Airway epithelial cell (primary cell): ENCODE measurements around the gene PTPRH. TPM values are rescaled to one million over a fixed set of nuclear protein-coding genes. Genes with fewer than 3 reads are reported as not detected.

Source experiments
- total RNA-seq: library from RNA; depleted of rRNA; stranded (reverse); fragments of >200 nt; gene quantifications from 2 replicates; pipeline ENCODE4 v1.2.3, GENCODE V29; 2015

PTPRH gene, protein sequence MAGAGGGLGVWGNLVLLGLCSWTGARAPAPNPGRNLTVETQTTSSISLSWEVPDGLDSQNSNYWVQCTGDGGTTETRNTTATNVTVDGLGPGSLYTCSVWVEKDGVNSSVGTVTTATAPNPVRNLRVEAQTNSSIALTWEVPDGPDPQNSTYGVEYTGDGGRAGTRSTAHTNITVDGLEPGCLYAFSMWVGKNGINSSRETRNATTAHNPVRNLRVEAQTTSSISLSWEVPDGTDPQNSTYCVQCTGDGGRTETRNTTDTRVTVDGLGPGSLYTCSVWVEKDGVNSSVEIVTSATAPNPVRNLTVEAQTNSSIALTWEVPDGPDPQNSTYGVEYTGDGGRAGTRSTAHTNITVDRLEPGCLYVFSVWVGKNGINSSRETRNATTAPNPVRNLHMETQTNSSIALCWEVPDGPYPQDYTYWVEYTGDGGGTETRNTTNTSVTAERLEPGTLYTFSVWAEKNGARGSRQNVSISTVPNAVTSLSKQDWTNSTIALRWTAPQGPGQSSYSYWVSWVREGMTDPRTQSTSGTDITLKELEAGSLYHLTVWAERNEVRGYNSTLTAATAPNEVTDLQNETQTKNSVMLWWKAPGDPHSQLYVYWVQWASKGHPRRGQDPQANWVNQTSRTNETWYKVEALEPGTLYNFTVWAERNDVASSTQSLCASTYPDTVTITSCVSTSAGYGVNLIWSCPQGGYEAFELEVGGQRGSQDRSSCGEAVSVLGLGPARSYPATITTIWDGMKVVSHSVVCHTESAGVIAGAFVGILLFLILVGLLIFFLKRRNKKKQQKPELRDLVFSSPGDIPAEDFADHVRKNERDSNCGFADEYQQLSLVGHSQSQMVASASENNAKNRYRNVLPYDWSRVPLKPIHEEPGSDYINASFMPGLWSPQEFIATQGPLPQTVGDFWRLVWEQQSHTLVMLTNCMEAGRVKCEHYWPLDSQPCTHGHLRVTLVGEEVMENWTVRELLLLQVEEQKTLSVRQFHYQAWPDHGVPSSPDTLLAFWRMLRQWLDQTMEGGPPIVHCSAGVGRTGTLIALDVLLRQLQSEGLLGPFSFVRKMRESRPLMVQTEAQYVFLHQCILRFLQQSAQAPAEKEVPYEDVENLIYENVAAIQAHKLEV
- total RNA-seq = 0.21 TPM in 1 of 2 replicates, not detected in the other

DNA sequence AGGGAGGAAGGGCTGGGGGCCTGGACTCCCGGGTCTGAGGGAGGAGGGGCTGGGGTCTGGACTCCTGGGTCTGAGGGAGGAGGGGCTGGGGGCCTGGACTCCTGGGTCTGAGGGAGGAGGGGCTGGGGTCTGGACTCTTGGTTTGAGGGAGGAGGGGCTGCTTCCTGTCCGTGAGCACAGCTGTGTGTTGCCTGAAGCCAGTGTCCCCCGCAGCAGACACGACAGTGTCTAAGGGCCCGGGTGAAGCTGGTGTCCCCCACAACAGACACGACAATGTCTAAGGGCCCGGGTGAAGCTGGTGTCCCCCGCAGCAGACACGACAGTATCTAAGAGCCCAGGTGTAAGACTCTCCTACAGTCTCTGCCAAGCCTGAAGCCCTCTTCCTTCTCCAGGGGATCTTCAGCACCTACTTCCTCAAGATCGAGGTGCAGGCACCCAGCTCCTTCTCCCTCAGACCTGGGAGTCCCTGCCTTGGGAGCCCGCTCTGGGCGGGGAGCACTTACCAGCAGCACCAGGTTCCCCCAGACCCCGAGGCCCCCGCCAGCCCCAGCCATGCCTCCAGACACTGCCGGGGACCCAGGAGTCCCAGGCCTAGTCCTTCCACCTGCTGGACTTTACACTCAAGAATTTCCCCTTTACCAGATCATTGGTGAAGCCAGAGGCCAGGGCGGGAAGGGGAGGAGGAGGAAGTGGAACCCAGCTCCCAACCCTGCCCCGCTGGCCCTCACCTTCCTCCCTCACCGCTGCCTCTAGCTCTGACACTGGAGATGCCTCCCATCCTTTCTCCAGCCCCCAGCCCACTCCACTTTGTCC is at the start of gene PTPRH:
TSS of gene PTPRH (minus strand) at position 622 of the 813 bp plus-strand sequence. CDS start at position 554, 68 bp downstream.

DNA sequence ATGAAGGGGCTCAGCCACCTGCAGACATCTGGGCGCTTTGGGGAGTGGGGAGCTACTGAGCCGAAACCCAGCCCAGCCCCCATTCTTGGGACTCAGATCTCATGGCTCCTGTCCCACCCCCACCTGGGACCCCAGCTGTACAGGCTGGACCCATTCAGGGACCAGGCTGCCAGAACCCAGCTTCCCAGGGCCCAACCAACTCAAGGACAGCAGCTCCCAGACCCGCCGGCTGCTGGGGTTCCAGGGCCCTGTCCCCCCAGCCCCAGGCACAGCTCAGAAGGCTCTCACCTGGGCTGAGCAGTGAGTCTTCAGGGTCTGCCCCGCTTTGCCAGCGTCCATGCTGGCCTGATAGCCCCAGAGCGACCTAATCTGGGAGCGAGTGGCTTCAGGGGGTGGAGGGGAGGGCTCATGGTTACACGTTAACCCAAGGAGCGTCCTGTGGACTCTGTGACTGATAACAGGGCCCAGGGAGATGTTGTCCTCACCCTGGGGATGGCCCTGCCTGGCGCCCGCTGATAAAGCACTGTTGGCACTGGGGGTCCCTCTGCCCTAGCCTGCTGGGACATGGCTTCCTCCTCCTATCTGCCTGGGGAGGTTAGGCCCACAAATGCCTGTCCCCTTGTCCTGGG is 19.2 kb upstream of the PTPRH start, which contains the start of gene TMEM86B:
TSS of gene TMEM86B (minus strand) at position 361 of the 629 bp plus-strand sequence. CDS start at position 339, 22 bp downstream.

DNA sequence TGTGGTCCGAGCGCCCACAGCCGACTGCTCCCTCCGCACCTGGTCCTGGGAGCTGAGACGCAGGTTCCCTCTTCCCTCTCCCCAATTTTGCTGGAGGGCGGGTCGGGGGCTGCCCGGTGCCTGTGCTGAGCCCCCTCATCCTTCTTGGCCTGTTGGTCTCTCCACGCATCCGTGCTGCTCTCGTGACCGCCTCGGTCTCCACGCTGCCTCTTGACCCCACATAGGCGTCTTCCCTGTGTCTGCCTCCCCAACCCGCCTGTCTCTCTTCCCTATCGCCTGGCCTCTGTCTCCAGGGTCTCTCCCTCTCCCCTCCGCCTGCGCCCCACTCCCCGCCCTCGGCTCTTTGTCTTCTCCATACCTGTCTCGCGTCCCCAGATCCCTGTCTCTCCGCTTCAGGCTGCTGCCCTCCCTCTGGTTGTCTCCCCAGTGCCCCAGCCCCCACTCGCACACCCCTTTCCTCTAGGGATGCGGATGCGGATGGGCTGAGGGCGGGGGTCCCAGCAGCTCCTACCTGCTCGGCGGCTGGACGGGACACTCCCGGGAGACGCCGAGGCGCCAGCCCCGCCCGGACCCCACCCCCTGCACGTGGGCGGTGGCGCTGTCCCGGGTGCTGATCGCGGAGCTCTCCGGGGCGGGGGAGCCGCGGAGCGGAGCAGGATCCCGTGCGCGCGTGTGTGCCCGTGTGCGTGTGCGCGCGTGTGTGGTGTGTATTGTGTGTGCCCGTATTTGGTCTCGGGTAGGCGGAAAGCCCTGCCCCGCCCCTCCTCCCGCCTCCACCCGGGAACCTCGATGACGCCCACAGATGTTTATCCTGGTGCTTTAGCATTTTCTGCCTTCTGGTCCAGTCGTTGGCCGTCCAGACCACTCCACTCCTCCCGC is 29.5 kb downstream of the PTPRH start, which contains the start of gene SYT5:
TSS of gene SYT5 (minus strand) at position 684 of the 879 bp plus-strand sequence. CDS start 1,248 bp downstream, outside the sequence.

DNA sequence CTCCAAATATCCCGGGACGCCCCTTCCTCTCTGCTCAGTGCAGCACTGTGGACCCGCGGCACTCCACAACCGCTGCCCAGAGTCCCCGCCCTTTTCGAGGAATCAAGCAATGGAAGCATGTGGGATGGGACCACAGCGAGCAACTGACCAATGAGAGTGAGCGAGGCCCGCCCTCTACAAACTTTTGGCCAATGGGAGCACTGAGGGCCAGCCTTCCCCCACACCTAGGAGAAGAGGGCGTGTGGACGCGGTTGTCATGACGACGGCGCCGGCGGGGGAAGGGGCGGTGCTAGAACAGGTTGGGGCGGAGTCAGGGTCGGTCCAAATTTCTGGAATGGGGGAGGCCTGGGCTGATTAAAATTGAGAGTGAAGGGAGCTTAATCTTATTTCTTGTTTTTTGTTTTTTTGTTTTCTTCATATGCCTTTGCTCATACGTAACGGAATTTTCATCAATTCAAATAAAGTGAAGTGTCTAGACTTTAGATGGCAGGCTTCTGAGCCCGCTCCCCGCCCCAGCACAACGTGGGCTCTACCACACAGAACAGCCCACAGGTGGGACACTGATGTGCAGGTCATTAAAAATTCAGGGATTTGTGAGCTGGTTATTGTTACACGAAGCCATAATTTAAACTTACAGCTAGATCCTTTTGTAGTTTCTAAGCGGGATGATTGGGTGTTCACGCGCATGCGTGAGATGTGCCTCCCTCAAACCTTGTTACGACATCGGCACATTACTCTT is 42.6 kb downstream of the PTPRH start, which contains the start of gene DNAAF3:
TSS of gene DNAAF3 (minus strand) at position 84 of the 739 bp plus-strand sequence. CDS start 200 bp downstream, outside the sequence.

DNA sequence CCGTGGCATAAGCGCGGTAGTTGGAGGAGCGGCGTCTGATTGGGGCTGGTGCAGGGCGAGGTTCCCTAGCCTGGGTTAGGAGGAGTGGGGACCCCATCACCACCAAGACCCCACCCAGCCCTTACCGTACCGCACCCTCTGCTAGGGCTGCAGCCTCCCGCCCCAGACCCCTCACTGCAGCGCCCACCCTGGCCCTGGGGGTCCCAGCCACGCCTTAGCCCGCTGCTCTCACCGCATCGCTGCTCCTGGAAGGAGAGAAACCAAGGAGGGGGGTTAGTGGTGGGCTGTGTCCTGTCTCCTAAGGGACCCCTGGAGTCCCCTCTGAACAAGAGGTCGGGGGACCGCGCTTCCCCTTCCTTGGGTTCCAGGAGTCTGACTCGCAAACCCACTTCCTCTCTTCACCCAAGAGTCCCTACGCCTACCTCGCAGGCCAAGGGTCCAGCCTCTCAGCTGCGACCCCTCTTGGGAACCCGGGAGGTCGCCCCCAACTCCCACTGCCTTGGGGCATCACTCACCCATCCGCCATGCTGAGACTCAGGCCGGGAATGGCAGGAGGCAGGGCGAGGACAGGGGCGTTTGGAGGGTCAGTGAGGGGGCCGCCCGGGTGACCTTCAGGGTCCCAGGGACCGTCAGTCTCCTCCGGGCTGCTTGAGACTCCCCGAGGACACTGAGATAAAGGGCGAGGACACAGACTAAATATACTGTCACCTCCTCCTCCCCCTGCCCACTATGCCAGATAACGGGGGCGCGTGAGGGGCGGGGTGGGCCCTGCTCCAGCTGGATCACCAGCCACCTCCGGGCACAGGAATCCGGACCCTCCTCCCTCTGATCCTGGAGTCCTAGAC is 52.0 kb downstream of the PTPRH start, which contains the start of gene TNNI3:
TSS of gene TNNI3 (minus strand) at position 669 of the 845 bp plus-strand sequence. CDS start at position 526, 143 bp downstream.

DNA sequence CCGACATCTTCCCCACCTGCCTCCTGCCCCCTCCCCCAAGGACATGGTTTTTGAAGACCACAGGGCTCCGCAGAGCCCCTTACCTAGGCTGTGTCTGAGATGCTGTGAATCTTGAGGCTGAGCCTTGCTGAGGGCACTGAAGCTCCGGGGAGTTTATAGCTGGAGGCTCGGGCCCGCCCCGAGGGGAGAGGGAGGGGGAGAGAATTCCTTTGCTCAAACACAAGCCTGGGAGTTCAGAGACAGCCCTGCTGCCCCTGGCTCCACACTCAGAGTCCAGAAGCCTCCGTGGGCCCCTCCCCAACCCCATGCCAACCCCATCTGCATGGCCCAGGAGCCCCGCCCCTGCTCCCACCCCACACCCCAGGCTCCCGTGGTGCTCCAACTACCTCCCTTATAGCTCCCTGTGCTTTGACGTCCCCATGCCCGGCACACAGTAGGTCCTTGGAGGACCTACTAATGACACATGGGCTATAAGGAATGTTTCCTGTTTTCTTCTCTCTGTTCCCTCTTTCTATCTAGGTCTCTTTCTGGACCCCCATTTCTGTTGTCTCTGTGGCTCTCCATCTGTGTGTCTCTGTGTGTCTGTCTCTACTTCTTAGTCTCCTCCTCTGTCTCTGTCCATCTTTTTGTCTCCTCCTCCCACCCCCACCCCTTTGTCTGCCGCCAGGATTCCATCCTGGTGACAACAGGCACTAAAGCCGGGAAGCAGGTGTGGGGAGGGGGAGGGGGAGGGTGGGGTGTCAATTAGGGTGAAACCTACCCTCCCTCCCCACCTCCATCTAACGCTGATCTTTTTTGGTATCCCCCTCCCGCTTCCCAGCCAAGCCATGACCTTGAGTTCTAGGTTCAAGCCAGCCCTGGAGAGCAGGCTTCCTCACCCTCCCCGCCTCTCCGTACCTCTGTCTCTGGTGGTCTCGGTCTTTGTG is 60.0 kb downstream of the PTPRH start, which contains the start of gene TNNT1:
TSS of gene TNNT1 (minus strand) at position 129 of the 926 bp plus-strand sequence. CDS start 2,049 bp downstream, outside the sequence.

Other genes starting within 250 kb of the PTPRH start
- 28.3 and 29.8 TPM in 2 replicates for gene NLRP2, start 243.1 kb downstream of the PTPRH start, total RNA-seq
- gene GP6, start 171.2 kb downstream of the PTPRH start, total RNA-seq = not detected in 2 replicates
- gene RDH13, start 146.4 kb downstream of the PTPRH start, total RNA-seq = 20.5 and 26.4 TPM in 2 replicates
- 112 and 125 TPM in 2 replicates for gene EPS8L1, start 133.6 kb downstream of the PTPRH start, total RNA-seq
- 36.5 and 41.4 TPM in 2 replicates for gene PPP1R12C, start 91.9 kb downstream of the PTPRH start, total RNA-seq
- 12.3 and 18.7 TPM in 2 replicates for gene TNNT1, start 60.3 kb downstream of the PTPRH start, total RNA-seq
- gene TNNI3, start 51.8 kb downstream of the PTPRH start, total RNA-seq = not detected in 2 replicates
- gene DNAAF3, start 42.9 kb downstream of the PTPRH start, total RNA-seq = 1.1 and 3.1 TPM in 2 replicates
- not detected in 2 replicates for gene SYT5, start 29.2 kb downstream of the PTPRH start, total RNA-seq
- gene TMEM86B, start 19.3 kb upstream of the PTPRH start, total RNA-seq = 1.1 and 2.4 TPM in 2 replicates
- 38.7 and 50.4 TPM in 2 replicates for gene PPP6R1, start 49.5 kb upstream of the PTPRH start, total RNA-seq
- 61.6 and 84.8 TPM in 2 replicates for gene HSPBP1, start 70.6 kb upstream of the PTPRH start, total RNA-seq
- gene BRSK1, start 74.5 kb upstream of the PTPRH start, total RNA-seq = 1.6 and 5.0 TPM in 2 replicates
- gene TMEM150B, start 115.8 kb upstream of the PTPRH start, total RNA-seq = not detected in 2 replicates
- 14.7 and 18.8 TPM in 2 replicates for gene KMT5C, start 130.4 kb upstream of the PTPRH start, total RNA-seq
- 0.35 TPM in 1 of 2 replicates, not detected in the other for gene COX6B2, start 145.2 kb upstream of the PTPRH start, total RNA-seq
- gene GARIN5B, start 153.8 kb upstream of the PTPRH start, total RNA-seq = not detected in 2 replicates
- 5.5 and 6.1 TPM in 2 replicates for gene IL11, start 161.0 kb upstream of the PTPRH start, total RNA-seq
- gene TMEM190, start 167.3 kb upstream of the PTPRH start, total RNA-seq = not detected in 2 replicates
- gene TMEM238, start 174.8 kb upstream of the PTPRH start, total RNA-seq = 11.8 and 33.3 TPM in 2 replicates
- gene RPL28, start 176.4 kb upstream of the PTPRH start, total RNA-seq = 279 and 544 TPM in 2 replicates
- gene UBE2S, start 198.3 kb upstream of the PTPRH start, total RNA-seq = 144 and 190 TPM in 2 replicates
- not detected in 2 replicates for gene SHISA7, start 233.8 kb upstream of the PTPRH start, total RNA-seq